GM23338 (cell line): ENCODE results near the gene FGFR2. TPM values are rescaled to one million over a fixed set of nuclear protein-coding genes. Genes with fewer than 3 reads are reported as not detected.

ENCODE experiments used
- ATAC-seq: fragments of 200-7000 bp; cut with Tn5 transposase; 3 replicates; pipeline ENCODE4 v1.9.1; 2020
- DNase-seq: peaks from one replicate; pipeline ENCODE4 v3.0.0-alpha.2; 2015; ENCODE audit warnings: low spot score
- H2AFZ ChIP-seq: fragments of 200-600 bp; sonication (generic); 2 replicates; pipeline ENCODE4 v1.8.0; 2016; ENCODE audit warnings: antibody characterized with exemption, mild to moderate bottlenecking, moderate library complexity
- H3F3A ChIP-seq: fragments of 200-600 bp; sonication (generic); replicated peaks from 2 replicates; pipeline ENCODE4 v1.8.0; 2017; ENCODE audit warnings: antibody characterized with exemption, mixed run types, low read depth
- H3K27ac ChIP-seq: fragments of 200-600 bp; sonication (generic); 2 replicates; pipeline ENCODE4 v1.6.1; 2016; ENCODE audit warnings: low read depth
- H3K27me3 ChIP-seq: fragments of 200-600 bp; sonication (generic); 2 replicates; pipeline ENCODE4 v1.8.0; 2016; ENCODE audit warnings: mild to moderate bottlenecking, mixed run types, moderate library complexity; ENCODE audit not compliant: insufficient read depth
- H3K36me3 ChIP-seq: fragments of 200-600 bp; sonication (generic); 2 replicates; pipeline ENCODE4 v1.8.0; 2016; ENCODE audit warnings: mild to moderate bottlenecking; ENCODE audit not compliant: insufficient read depth
- H3K4me1 ChIP-seq: fragments of 200-600 bp; sonication (generic); 2 replicates; pipeline ENCODE4 v1.8.0; 2016; ENCODE audit warnings: mild to moderate bottlenecking, moderate library complexity; ENCODE audit not compliant: insufficient read depth
- H3K4me2 ChIP-seq: fragments of 200-600 bp; sonication (generic); 2 replicates; pipeline ENCODE4 v1.7.1; 2017; ENCODE audit warnings: mixed run types
- H3K4me3 ChIP-seq: fragments of 200-600 bp; sonication (generic); 2 replicates; pipeline ENCODE4 v1.6.1; 2016; ENCODE audit warnings: mixed run types
- H3K79me2 ChIP-seq: fragments of 200-600 bp; sonication (generic); replicated peaks from 2 replicates; pipeline ENCODE4 v1.8.0; 2017; ENCODE audit warnings: mild to moderate bottlenecking; ENCODE audit not compliant: insufficient read depth
- H3K9me2 ChIP-seq: fragments of 200-600 bp; sonication (generic); 2 replicates; pipeline ENCODE4 v1.8.0; 2017; ENCODE audit not compliant: insufficient read depth
- H4K20me1 ChIP-seq: fragments of 200-600 bp; sonication (generic); replicated peaks from 2 replicates; pipeline ENCODE4 v1.8.0; 2017; ENCODE audit warnings: mild to moderate bottlenecking; ENCODE audit not compliant: insufficient read depth
- H3K27ac Mint-ChIP-seq: 2 replicates; pipeline ENCODE4 v1.8.0; 2020; ENCODE audit warnings: inconsistent platforms, mild to moderate bottlenecking, moderate library complexity, mixed read lengths
- H3K27me3 Mint-ChIP-seq: 3 replicates; pipeline ENCODE4 v1.8.0; 2022; ENCODE audit warnings: low read depth, mild to moderate bottlenecking, moderate library complexity, mixed read lengths, inconsistent platforms; ENCODE audit not compliant: insufficient read depth, poor library complexity
- H3K36me3 Mint-ChIP-seq: 3 replicates; pipeline ENCODE4 v1.8.0; 2021; ENCODE audit warnings: low read depth, mild to moderate bottlenecking, inconsistent platforms, moderate library complexity, mixed read lengths
- H3K4me1 Mint-ChIP-seq: 3 replicates; pipeline ENCODE4 v1.8.0; 2020; ENCODE audit warnings: mild to moderate bottlenecking, inconsistent platforms, mixed read lengths
- H3K4me3 Mint-ChIP-seq: 3 replicates; pipeline ENCODE4 v1.8.0; 2021; ENCODE audit warnings: moderate library complexity, mild to moderate bottlenecking, inconsistent platforms, mixed read lengths
- H3K9me3 Mint-ChIP-seq: 3 replicates; pipeline ENCODE4 v1.8.0; 2020; ENCODE audit warnings: moderate library complexity, mild to moderate bottlenecking, inconsistent platforms, mixed read lengths
- EZH2phosphoT487 ChIP-seq: fragments of 200-600 bp; sonication (generic); IDR thresholded peaks from one replicate; pipeline ENCODE4 v1.8.1; 2018; ENCODE audit warnings: antibody characterized with exemption; ENCODE audit not compliant: unreplicated experiment
- NANOG ChIP-seq: IDR thresholded peaks from 2 replicates; pipeline ENCODE4 v1.6.1; 2016; ENCODE audit warnings: antibody characterized with exemption, borderline replicate concordance
- ZNF114 ChIP-seq: fragments of 250-450 bp; sonication (Bioruptor Pico); IDR thresholded peaks from 2 replicates; pipeline ENCODE4 v1.5.0; 2020; ENCODE audit warnings: mild to moderate bottlenecking, moderate library complexity
- ZNF331 ChIP-seq: fragments of 250-450 bp; sonication (Bioruptor Pico); IDR thresholded peaks from 2 replicates; pipeline ENCODE4 v1.5.0; 2020; ENCODE audit warnings: low read depth, mild to moderate bottlenecking, moderate library complexity
- polyA plus RNA-seq: library from polyadenylated mRNA; unstranded; fragments of >200 nt; fragmentation: Nextera tagmentation; extraction: Ambion mirVana; gene quantifications from 2 replicates; pipeline ENCODE4 v1.2.1, GENCODE V29; 2016
- total RNA-seq: library from RNA; depleted of rRNA; stranded (reverse); fragments of >200 nt; shearing (Covaris generic); gene quantifications from 2 replicates; pipeline ENCODE4 v1.2.3, GENCODE V29; 2014
- TF ChIP-seq, protein P1 (sequence below), 2 experiments: fragments of 200-600 bp in 1 of 2; sonication (generic) in 1 of 2; conservative IDR thresholded peaks; 2 replicates each; pipeline versions ENCODE4 v1.5.1 to v1.6.1; 2016 to 2017; ENCODE audit warnings: antibody characterized with exemption in 2 of 2, low read depth in 2 of 2, mild to moderate bottlenecking in 2 of 2, moderate library complexity in 1 of 2
- TF ChIP-seq, protein P2 (sequence below): fragments of 250-450 bp; sonication (Bioruptor Pico); IDR thresholded peaks from 2 replicates; pipeline ENCODE4 v1.5.0; 2020; ENCODE audit warnings: mild to moderate bottlenecking, moderate library complexity

The FGFR2 gene
- total and polyA plus RNA-seq, 2 experiments from 2014 or later = 31.1 to 106 TPM

DNA sequence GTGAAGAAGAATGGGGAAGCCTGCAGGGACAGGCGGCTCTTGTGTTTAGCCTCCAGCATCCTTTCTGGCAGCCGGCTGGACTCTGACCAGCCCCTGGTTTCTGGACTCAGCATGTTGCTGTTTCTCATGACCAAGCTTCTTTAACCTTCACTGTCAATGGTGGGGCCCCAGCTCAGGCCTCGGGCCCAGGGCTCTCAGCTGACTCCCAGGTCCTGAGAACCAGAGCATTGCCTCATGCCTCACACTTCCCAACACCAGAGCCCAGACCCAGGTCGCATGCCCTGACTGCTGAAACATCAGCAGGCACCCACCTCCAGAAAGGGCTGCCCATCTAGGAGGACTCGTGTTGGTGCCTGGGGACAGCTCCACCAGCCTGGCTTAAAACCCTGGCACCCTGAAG lies 34.8 kb upstream of the FGFR2 start:
- peaks cover 6% of the 10 kb centered on the region; the same call in 1 of the 2 replicates for H3K4me1 ChIP-seq
- TF ChIP-seq, protein P1, sequence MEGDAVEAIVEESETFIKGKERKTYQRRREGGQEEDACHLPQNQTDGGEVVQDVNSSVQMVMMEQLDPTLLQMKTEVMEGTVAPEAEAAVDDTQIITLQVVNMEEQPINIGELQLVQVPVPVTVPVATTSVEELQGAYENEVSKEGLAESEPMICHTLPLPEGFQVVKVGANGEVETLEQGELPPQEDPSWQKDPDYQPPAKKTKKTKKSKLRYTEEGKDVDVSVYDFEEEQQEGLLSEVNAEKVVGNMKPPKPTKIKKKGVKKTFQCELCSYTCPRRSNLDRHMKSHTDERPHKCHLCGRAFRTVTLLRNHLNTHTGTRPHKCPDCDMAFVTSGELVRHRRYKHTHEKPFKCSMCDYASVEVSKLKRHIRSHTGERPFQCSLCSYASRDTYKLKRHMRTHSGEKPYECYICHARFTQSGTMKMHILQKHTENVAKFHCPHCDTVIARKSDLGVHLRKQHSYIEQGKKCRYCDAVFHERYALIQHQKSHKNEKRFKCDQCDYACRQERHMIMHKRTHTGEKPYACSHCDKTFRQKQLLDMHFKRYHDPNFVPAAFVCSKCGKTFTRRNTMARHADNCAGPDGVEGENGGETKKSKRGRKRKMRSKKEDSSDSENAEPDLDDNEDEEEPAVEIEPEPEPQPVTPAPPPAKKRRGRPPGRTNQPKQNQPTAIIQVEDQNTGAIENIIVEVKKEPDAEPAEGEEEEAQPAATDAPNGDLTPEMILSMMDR (conservative IDR thresholded peaks at IDR 0.05; ENCODE audit: low read depth in 2 of 2) = no peak
- TF ChIP-seq NANOG (no peak), ZNF114 (CRISPR knock-in tag) (no peak), ZNF331 (CRISPR knock-in tag) (no peak), EZH2phosphoT487 (no peak)
- TF ChIP-seq, protein P2, sequence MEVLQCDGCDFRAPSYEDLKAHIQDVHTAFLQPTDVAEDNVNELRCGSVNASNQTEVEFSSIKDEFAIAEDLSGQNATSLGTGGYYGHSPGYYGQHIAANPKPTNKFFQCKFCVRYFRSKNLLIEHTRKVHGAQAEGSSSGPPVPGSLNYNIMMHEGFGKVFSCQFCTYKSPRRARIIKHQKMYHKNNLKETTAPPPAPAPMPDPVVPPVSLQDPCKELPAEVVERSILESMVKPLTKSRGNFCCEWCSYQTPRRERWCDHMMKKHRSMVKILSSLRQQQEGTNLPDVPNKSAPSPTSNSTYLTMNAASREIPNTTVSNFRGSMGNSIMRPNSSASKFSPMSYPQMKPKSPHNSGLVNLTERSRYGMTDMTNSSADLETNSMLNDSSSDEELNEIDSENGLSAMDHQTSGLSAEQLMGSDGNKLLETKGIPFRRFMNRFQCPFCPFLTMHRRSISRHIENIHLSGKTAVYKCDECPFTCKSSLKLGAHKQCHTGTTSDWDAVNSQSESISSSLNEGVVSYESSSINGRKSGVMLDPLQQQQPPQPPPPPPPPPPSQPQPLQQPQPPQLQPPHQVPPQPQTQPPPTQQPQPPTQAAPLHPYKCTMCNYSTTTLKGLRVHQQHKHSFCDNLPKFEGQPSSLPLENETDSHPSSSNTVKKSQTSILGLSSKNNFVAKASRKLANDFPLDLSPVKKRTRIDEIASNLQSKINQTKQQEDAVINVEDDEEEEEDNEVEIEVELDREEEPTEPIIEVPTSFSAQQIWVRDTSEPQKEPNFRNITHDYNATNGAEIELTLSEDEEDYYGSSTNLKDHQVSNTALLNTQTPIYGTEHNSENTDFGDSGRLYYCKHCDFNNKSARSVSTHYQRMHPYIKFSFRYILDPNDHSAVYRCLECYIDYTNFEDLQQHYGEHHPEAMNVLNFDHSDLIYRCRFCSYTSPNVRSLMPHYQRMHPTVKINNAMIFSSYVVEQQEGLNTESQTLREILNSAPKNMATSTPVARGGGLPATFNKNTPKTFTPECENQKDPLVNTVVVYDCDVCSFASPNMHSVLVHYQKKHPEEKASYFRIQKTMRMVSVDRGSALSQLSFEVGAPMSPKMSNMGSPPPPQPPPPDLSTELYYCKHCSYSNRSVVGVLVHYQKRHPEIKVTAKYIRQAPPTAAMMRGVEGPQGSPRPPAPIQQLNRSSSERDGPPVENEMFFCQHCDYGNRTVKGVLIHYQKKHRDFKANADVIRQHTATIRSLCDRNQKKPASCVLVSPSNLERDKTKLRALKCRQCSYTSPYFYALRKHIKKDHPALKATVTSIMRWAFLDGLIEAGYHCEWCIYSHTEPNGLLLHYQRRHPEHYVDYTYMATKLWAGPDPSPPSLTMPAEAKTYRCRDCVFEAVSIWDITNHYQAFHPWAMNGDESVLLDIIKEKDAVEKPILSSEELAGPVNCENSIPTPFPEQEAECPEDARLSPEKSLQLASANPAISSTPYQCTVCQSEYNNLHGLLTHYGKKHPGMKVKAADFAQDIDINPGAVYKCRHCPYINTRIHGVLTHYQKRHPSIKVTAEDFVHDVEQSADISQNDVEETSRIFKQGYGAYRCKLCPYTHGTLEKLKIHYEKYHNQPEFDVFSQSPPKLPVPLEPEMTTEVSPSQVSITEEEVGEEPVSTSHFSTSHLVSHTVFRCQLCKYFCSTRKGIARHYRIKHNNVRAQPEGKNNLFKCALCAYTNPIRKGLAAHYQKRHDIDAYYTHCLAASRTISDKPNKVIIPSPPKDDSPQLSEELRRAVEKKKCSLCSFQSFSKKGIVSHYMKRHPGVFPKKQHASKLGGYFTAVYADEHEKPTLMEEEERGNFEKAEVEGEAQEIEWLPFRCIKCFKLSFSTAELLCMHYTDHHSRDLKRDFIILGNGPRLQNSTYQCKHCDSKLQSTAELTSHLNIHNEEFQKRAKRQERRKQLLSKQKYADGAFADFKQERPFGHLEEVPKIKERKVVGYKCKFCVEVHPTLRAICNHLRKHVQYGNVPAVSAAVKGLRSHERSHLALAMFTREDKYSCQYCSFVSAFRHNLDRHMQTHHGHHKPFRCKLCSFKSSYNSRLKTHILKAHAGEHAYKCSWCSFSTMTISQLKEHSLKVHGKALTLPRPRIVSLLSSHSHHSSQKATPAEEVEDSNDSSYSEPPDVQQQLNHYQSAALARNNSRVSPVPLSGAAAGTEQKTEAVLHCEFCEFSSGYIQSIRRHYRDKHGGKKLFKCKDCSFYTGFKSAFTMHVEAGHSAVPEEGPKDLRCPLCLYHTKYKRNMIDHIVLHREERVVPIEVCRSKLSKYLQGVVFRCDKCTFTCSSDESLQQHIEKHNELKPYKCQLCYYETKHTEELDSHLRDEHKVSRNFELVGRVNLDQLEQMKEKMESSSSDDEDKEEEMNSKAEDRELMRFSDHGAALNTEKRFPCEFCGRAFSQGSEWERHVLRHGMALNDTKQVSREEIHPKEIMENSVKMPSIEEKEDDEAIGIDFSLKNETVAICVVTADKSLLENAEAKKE = no peak
- no peak overlapping the region for H3K4me3 Mint-ChIP-seq
- H2AFZ ChIP-seq = peak overlapping the region; percentile 85; the same call in 1 of the 2 replicates
- no peaks in the 10 kb centered on the region for H3K79me2 ChIP-seq
- H3K9me3 Mint-ChIP-seq = peaks cover 13% of the 10 kb centered on the region
- H3K27me3 ChIP-seq = no peaks in the 10 kb centered on the region
- H3K9me2 ChIP-seq = no peaks in the 10 kb centered on the region
- H3K27ac ChIP-seq = no peak overlapping the region
- ATAC-seq = no peak
- H3K4me1 Mint-ChIP-seq = peaks cover 4% of the 10 kb centered on the region; the same call in 1 of the 3 replicates
- no peaks in the 10 kb centered on the region for H3K36me3 ChIP-seq
- DNase-seq = no peak
- no peak overlapping the region for H3K4me3 ChIP-seq
- no peak overlapping the region for H3K4me2 ChIP-seq
- H3F3A ChIP-seq = no peaks in the 10 kb centered on the region
- H4K20me1 ChIP-seq = no peaks in the 10 kb centered on the region
- H3K27ac Mint-ChIP-seq = no peak overlapping the region
- H3K36me3 Mint-ChIP-seq = peaks cover 8% of the 10 kb centered on the region; the same call in 2 of the 3 replicates
- peaks cover 2% of the 10 kb centered on the region for H3K27me3 Mint-ChIP-seq
